Astrocyte of the cerebellum (primary cell): ENCODE results near the gene SLC4A4.

Experiments used
- DNase-seq: peaks from one replicate; pipeline ENCODE4 v3.0.0-alpha.2; 2011; ENCODE audit warnings: low read depth
- H3K4me3 ChIP-seq: 2 replicates; pipeline ENCODE4 v1.5.1; 2011; ENCODE audit warnings: mild to moderate bottlenecking, low read depth, low read length, moderate library complexity
- in situ Hi-C: cut with HindIII; loops from 2 replicates; pipeline ENCODE4 v1.10.0; 2017; ENCODE audit warnings: low sequenced_read_pairs
- TF ChIP-seq, protein P1 (sequence below): IDR thresholded peaks from 2 replicates; pipeline ENCODE4 v1.5.1; 2012; ENCODE audit warnings: low read length, low read depth, moderate library complexity, mild to moderate bottlenecking; ENCODE audit errors: missing control alignments

The SLC4A4 gene

GRCh38 chr4:71554025-71554424 is 215.2 kb downstream of the SLC4A4 start:
- in situ Hi-C loops, result no loop called here
- TF ChIP-seq, protein P1, sequence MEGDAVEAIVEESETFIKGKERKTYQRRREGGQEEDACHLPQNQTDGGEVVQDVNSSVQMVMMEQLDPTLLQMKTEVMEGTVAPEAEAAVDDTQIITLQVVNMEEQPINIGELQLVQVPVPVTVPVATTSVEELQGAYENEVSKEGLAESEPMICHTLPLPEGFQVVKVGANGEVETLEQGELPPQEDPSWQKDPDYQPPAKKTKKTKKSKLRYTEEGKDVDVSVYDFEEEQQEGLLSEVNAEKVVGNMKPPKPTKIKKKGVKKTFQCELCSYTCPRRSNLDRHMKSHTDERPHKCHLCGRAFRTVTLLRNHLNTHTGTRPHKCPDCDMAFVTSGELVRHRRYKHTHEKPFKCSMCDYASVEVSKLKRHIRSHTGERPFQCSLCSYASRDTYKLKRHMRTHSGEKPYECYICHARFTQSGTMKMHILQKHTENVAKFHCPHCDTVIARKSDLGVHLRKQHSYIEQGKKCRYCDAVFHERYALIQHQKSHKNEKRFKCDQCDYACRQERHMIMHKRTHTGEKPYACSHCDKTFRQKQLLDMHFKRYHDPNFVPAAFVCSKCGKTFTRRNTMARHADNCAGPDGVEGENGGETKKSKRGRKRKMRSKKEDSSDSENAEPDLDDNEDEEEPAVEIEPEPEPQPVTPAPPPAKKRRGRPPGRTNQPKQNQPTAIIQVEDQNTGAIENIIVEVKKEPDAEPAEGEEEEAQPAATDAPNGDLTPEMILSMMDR, result no peak
- no peak overlapping the region for H3K4me3 ChIP-seq
- no peak for DNase-seq

GRCh38 chr4:71558248-71558647 is 219.4 kb downstream of the SLC4A4 start:
- in situ Hi-C loops, result no loop called here

DNA sequence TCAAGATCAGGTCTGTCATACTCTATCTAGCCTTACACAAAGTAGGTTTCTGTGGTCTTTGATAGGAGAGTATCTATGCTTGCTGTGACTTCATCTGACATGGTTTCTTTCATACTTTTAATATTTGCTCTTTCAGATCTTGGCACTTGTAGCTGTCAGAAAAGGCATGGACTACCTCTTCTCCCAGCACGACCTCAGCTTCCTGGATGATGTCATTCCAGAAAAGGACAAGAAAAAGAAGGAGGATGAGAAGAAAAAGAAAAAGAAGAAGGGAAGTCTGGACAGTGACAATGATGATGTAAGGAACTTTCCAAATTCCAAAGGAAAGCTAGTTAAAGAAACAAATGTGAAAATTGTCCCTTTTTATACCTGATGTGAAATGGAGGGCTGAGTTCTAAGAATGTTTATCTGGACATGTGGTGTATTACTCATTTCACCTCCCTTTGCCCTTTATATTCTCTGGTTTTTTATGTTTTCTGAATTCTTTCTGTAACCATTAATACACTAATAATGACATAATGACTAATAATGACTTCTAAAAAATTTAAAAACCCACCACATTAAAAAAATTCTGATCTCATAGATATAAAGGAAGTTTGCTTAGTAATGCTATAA is 221.2 kb downstream of the SLC4A4 start:
- in situ Hi-C loops, result no loop called here
- peak; percentile 8 for DNase-seq
- H3K4me3 ChIP-seq, result no peak overlapping the region
- TF ChIP-seq, protein P1, result no peak

More at GRCh38 chr4:71558248-71558647, 219.4 kb downstream of the SLC4A4 start:
- no peak for DNase-seq
- TF ChIP-seq, protein P1, result no peak
- H3K4me3 ChIP-seq, result no peak overlapping the region

DNA sequence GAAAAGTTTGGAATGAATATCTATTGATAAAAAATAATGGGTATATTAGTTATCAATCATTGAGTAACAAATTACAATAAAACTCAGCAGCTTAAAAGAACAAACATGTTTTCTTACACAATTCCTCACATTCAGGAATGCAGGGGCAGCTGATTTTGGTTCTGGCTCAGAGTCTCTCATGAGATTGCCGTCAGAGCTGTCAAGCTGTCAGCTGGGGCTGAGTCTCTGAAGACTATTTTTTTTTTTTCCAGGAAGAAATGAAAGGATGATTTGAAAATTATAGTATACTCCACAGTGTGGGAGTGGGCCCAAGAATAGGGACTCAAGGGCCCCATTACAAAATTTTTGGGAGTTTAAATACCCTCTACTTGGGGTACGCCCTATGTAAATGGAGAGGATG is 226.0 kb downstream of the SLC4A4 start:
- TF ChIP-seq, protein P1, result no peak
- in situ Hi-C loops, result no loop called here
- no peak for DNase-seq
- no peak overlapping the region for H3K4me3 ChIP-seq

DNA sequence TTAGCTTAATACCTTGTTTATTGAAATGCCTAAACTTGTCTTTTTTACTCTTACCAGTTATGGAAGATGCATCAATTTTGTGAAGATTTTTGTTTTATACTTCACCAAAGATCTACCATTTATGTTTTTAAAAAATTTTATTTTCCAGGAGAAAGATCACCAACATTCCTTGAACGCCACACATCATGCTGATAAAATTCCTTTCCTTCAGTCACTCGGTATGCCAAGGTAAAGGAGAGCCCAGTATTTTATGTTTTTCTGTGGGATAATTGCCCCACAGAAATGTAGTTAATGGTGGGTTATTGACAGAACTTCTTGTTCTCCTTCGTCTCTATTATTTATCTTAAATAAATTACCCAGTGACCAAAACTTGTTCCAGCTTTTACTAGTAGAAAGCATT is 228.0 kb downstream of the SLC4A4 start:
- TF ChIP-seq, protein P1, result no peak
- H3K4me3 ChIP-seq, result no peak overlapping the region
- in situ Hi-C loops, result no loop called here
- DNase-seq, result no peak

GRCh38 chr4:71568131-71568530 is 229.3 kb downstream of the SLC4A4 start:
- TF ChIP-seq, protein P1, result no peak
- DNase-seq, result no peak
- H3K4me3 ChIP-seq, result no peak overlapping the region
- in situ Hi-C loops, result no loop called here
